H1 (cell line): ENCODE measurements around the gene RAP2B. TPM values are rescaled to one million over a fixed set of nuclear protein-coding genes. Genes with fewer than 3 reads are reported as not detected.

ENCODE experiments used
- CTCF ChIA-PET: fragments of 300-600 bp; sonication (Branson Sonifier 250); formaldehyde crosslinking; loops from one replicate; lab custom pipeline; 2021; ENCODE audit not compliant: partially characterized antibody; lab: Charles Lee
- POLR2A ChIA-PET: fragments of 300-600 bp; sonication (Branson Sonifier 250); formaldehyde crosslinking; loops from one replicate; lab custom pipeline; 2021; ENCODE audit warnings: inconsistent platforms; ENCODE audit not compliant: partially characterized antibody; lab: Charles Lee
- DNase-seq, 2 experiments: peaks; one replicate each; pipeline versions ENCODE4 v3.0.0 to v3.0.0-alpha.2; 2010 to 2022; ENCODE audit warnings: low spot score in 2 of 2, low read depth in 1 of 2, mixed read lengths in 1 of 2
- FAIRE-seq: peaks from 2 replicates; lab custom pipeline; 2011; peaks lifted over from hg19 to GRCh38; lab: Jason Lieb, UNC
- H2AFZ ChIP-seq: 2 replicates; pipeline ENCODE4 v1.8.1; 2012; ENCODE audit warnings: low read length, inconsistent platforms
- H2AK5ac ChIP-seq: 2 replicates; pipeline ENCODE4 v1.6.1; 2013; ENCODE audit warnings: low read depth, low read length
- H2BK120ac ChIP-seq: replicated peaks from 2 replicates; pipeline ENCODE3; 2013; ENCODE audit warnings: low read depth, low read length, inconsistent platforms
- H2BK12ac ChIP-seq: 2 replicates; pipeline ENCODE4 v1.6.1; 2013; ENCODE audit warnings: low read depth, low read length
- H2BK15ac ChIP-seq: 2 replicates; pipeline ENCODE4 v1.6.1; 2013; ENCODE audit warnings: low read length
- H2BK20ac ChIP-seq: 2 replicates; pipeline ENCODE4 v1.6.1; 2013; ENCODE audit warnings: low read length
- H2BK5ac ChIP-seq: 2 replicates; pipeline ENCODE4 v1.6.1; 2013; ENCODE audit warnings: low read depth, low read length
- H3K14ac ChIP-seq: 2 replicates; pipeline ENCODE4 v1.6.1; 2013; ENCODE audit warnings: inconsistent platforms; ENCODE audit not compliant: insufficient read length
- H3K18ac ChIP-seq: 2 replicates; pipeline ENCODE4 v1.6.1; 2013; ENCODE audit warnings: low read length; ENCODE audit errors: extremely low read depth
- H3K23ac ChIP-seq: 2 replicates; pipeline ENCODE4 v1.6.1; 2013; ENCODE audit warnings: inconsistent platforms; ENCODE audit not compliant: insufficient read length
- H3K23me2 ChIP-seq: 2 replicates; pipeline ENCODE4 v1.6.1; 2013; ENCODE audit warnings: low read depth, low read length
- H3K27ac ChIP-seq: 2 replicates; pipeline ENCODE4 v1.6.1; 2011; ENCODE audit warnings: low read depth, low read length, inconsistent platforms
- H3K27me3 ChIP-seq, 4 experiments: replicated peaks in 1 of 4; 1 replicate in 1 of 4; 2 replicates in 3 of 4; pipeline versions ENCODE4 v1.6.1 to v1.8.1; 2011 to 2013; ENCODE audit warnings: low read length in 3 of 4, mild to moderate bottlenecking in 3 of 4, inconsistent platforms in 2 of 4, mixed read lengths in 2 of 4, moderate library complexity in 1 of 4; ENCODE audit not compliant: control insufficient read depth in 3 of 4, insufficient read depth in 3 of 4; ENCODE audit errors: extremely low read depth in 1 of 4
- H3K36me3 ChIP-seq, 4 experiments: 2 replicates each; pipeline versions ENCODE4 v1.6.1 to v1.8.1; 2011 to 2013; ENCODE audit warnings: mild to moderate bottlenecking in 4 of 4, low read length in 3 of 4, moderate library complexity in 2 of 4, control low read depth in 1 of 4, inconsistent platforms in 1 of 4; ENCODE audit not compliant: insufficient read depth in 4 of 4, control insufficient read depth in 2 of 4
- H3K4ac ChIP-seq: replicated peaks from 2 replicates; pipeline ENCODE3; 2013; ENCODE audit warnings: low read length, low read depth, mixed read lengths, inconsistent platforms; ENCODE audit not compliant: insufficient read length
- H3K4me1 ChIP-seq, 4 experiments: replicated peaks in 1 of 4; 1 replicate in 1 of 4; 2 replicates in 3 of 4; pipeline versions ENCODE4 v1.6.1 to v1.8.1; 2011 to 2013; ENCODE audit warnings: low read length in 3 of 4, inconsistent platforms in 2 of 4, mixed read lengths in 1 of 4; ENCODE audit not compliant: insufficient read depth in 4 of 4, control insufficient read depth in 3 of 4
- H3K4me2 ChIP-seq, 2 experiments: 2 replicates each; pipeline versions ENCODE4 v1.6.1 to v1.8.1; 2011 to 2013; ENCODE audit warnings: low read depth in 2 of 2, low read length in 2 of 2, control low read depth in 1 of 2, inconsistent platforms in 1 of 2, mild to moderate bottlenecking in 1 of 2; ENCODE audit not compliant: insufficient read depth in 1 of 2
- H3K4me3 ChIP-seq, 4 experiments: fragments of 200-600, 300-600 bp in 1 of 4; sonication (generic), shearing (Covaris generic), sonication (Bioruptor Twin) in 1 of 4; 2 replicates each; pipeline versions ENCODE4 v1.5.1 to v1.8.1; 2011 to 2016; ENCODE audit warnings: low read length in 4 of 4, low read depth in 3 of 4, control low read depth in 2 of 4, inconsistent platforms in 2 of 4, mild to moderate bottlenecking in 2 of 4, mixed read lengths in 1 of 4, moderate library complexity in 1 of 4; ENCODE audit not compliant: insufficient read depth in 2 of 4; ENCODE audit errors: extremely low read depth in 1 of 4
- H3K56ac ChIP-seq: replicated peaks from 2 replicates; pipeline ENCODE3; 2013; ENCODE audit warnings: low read depth, mild to moderate bottlenecking, mixed read lengths, low read length, inconsistent platforms; ENCODE audit not compliant: insufficient read length
- H3K79me1 ChIP-seq: 2 replicates; pipeline ENCODE4 v1.6.1; 2013; ENCODE audit warnings: low read depth, low read length, control low read depth
- H3K79me2 ChIP-seq, 2 experiments: 2 replicates each; pipeline versions ENCODE4 v1.6.1 to v1.8.1; 2012 to 2013; ENCODE audit warnings: low read length in 2 of 2, mild to moderate bottlenecking in 2 of 2, inconsistent platforms in 1 of 2; ENCODE audit not compliant: insufficient read depth in 2 of 2, control insufficient read depth in 1 of 2
- H3K9ac ChIP-seq, 4 experiments: replicated peaks in 1 of 4; 1 replicate in 1 of 4; 2 replicates in 3 of 4; pipeline versions ENCODE4 v1.6.1 to v1.8.1; 2011 to 2013; ENCODE audit warnings: low read depth in 3 of 4, low read length in 3 of 4, control low read depth in 2 of 4, mild to moderate bottlenecking in 2 of 4, moderate library complexity in 2 of 4, inconsistent platforms in 1 of 4; ENCODE audit errors: extremely low read depth in 1 of 4
- H3K9me3 ChIP-seq, 2 experiments: 2 replicates each; pipeline versions ENCODE4 v1.6.1 to v1.8.1; 2012 to 2013; ENCODE audit warnings: mild to moderate bottlenecking in 2 of 2, moderate library complexity in 2 of 2, control low read depth in 1 of 2, inconsistent platforms in 1 of 2, low read depth in 1 of 2, low read length in 1 of 2, mixed read lengths in 1 of 2; ENCODE audit not compliant: insufficient read depth in 2 of 2
- H4K20me1 ChIP-seq, 2 experiments: replicated peaks in 1 of 2; 2 replicates each; pipeline versions ENCODE3 to v1.8.1; 2011 to 2013; ENCODE audit warnings: inconsistent platforms in 2 of 2, low read length in 2 of 2, mild to moderate bottlenecking in 1 of 2; ENCODE audit not compliant: insufficient read depth in 2 of 2, control insufficient read depth in 1 of 2
- H4K5ac ChIP-seq: 2 replicates; pipeline ENCODE4 v1.6.1; 2013; ENCODE audit warnings: low read length, low read depth, mixed read lengths, inconsistent platforms; ENCODE audit not compliant: insufficient read length
- H4K8ac ChIP-seq: 2 replicates; pipeline ENCODE4 v1.8.0; 2013; ENCODE audit warnings: mild to moderate bottlenecking, moderate library complexity, low read length, inconsistent platforms; ENCODE audit not compliant: insufficient read depth; ENCODE audit errors: extremely low read depth
- H4K91ac ChIP-seq: replicated peaks from 2 replicates; pipeline ENCODE3; 2013; ENCODE audit warnings: low read length, mixed read lengths, inconsistent platforms; ENCODE audit not compliant: insufficient read length
- ASH2L ChIP-seq: fragments of 200-600, 300-600 bp; sonication (generic); IDR thresholded peaks from one replicate; pipeline ENCODE4 v1.7.1; 2017; ENCODE audit warnings: low read length
- ATF3 ChIP-seq: IDR thresholded peaks from 2 replicates; pipeline ENCODE4 v1.6.1; 2011; ENCODE audit warnings: low read depth, mild to moderate bottlenecking, low read length; ENCODE audit not compliant: insufficient read depth
- CHD1 ChIP-seq: IDR thresholded peaks from 2 replicates; pipeline ENCODE4 v1.6.1; 2012; ENCODE audit warnings: low read depth, low read length, improper control_type of control experiment
- EP300 ChIP-seq, 2 experiments: IDR thresholded peaks; 1 replicate in 1 of 2; 2 replicates in 1 of 2; pipeline ENCODE4 v1.6.1; 2011 to 2012; ENCODE audit warnings: low read depth in 2 of 2, low read length in 2 of 2, mild to moderate bottlenecking in 2 of 2, borderline replicate concordance in 1 of 2, inconsistent platforms in 1 of 2, moderate library complexity in 1 of 2
- JUND ChIP-seq: IDR thresholded peaks from 2 replicates; pipeline ENCODE4 v1.6.1; 2011; ENCODE audit warnings: mild to moderate bottlenecking, improper control_type of control experiment, low read length
- NRF1 ChIP-seq: IDR thresholded peaks from 2 replicates; pipeline ENCODE4 v1.6.1; 2011; ENCODE audit warnings: mild to moderate bottlenecking, low read depth, low read length, improper control_type of control experiment
- RAD21 ChIP-seq, 2 experiments: IDR thresholded peaks in 1 of 2; conservative IDR thresholded peaks in 1 of 2; 2 replicates each; pipeline ENCODE4 v1.6.1; 2011; ENCODE audit warnings: low read depth in 2 of 2, low read length in 2 of 2, improper control_type of control experiment in 1 of 2, inconsistent platforms in 1 of 2, mild to moderate bottlenecking in 1 of 2, moderate library complexity in 1 of 2
- RBBP5 ChIP-seq: IDR thresholded peaks from 2 replicates; pipeline ENCODE4 v1.7.1; 2012; ENCODE audit warnings: low read depth, mild to moderate bottlenecking, inconsistent platforms, low read length, moderate library complexity, borderline replicate concordance
- SIX5 ChIP-seq: IDR thresholded peaks from 2 replicates; pipeline ENCODE4 v1.6.1; 2011; ENCODE audit warnings: mild to moderate bottlenecking, low read depth, low read length
- TEAD4 ChIP-seq: IDR thresholded peaks from 2 replicates; pipeline ENCODE4 v1.6.1; 2012; ENCODE audit warnings: low read depth, low read length, inconsistent platforms, mixed read lengths
- whole genome bisulfite sequencing, 2 experiments: shearing (Covaris generic) in 1 of 2; methylation state at CpG; one replicate each; pipeline versions ENCODE4 v1.1.6 to v1.1.7; 2013 to 2015; ENCODE audit warnings: low lambda C conversion rate in 2 of 2, mixed read lengths in 2 of 2, inconsistent platforms in 1 of 2, low coverage in 1 of 2, missing lambda C conversion rate in 1 of 2; ENCODE audit not compliant: insufficient replicate concordance in 2 of 2, insufficient coverage in 1 of 2, insufficient read length in 1 of 2; ENCODE audit errors: extremely low coverage in 1 of 2, missing lambda C conversion rate in 1 of 2; 5-methylcytosine and 5-hydroxymethylcytosine counted together
- polyA plus RNA-seq, 7 experiments: library from polyadenylated mRNA; depleted of rRNA in 3 of 7; stranded (reverse) in 5 of 7; unstranded in 2 of 7; fragments of >200 nt in 5 of 7; fragments of 200-250 nt in 2 of 7; gene quantifications; 1 replicate in 5 of 7; 2 replicates in 1 of 7; 4 replicates in 1 of 7; pipeline versions ENCODE4 v1.2.1 to v1.2.3, GENCODE V29; 2011 to 2013; ENCODE audit warnings: missing spikeins in 2 of 7, mixed read lengths in 2 of 7
- total RNA-seq: library from RNA; stranded (reverse); fragmentation: NEBNext Ultra II Directional; extraction: Animal tissue kit (Norgen Biotek cat#: 25700); gene quantifications from 2 replicates; pipeline ENCODE4 v1.2.1, GENCODE V29; 2021

RAP2B gene
- total and polyA plus RNA-seq, 2 of the 8 experiments (the other 6 are each of a cell fraction or from before 2014, with no cell fraction given), result 7.5 to 20.3 TPM

GRCh38 chr3:153176197-153176596 lies 14.2 kb downstream of the RAP2B start:
- Histone ChIP-seq H2BK15ac (no peak overlapping the region), H3K56ac (no peak overlapping the region), H2BK5ac (no peak overlapping the region), H4K5ac (no peak overlapping the region), H3K27me3 (no peaks in the 10 kb centered on the region), H3K4me3 (no peak overlapping the region), H3K4me2 (no peak overlapping the region), H3K4me1 (no peaks in the 10 kb centered on the region), H2BK20ac (no peak overlapping the region), H3K23me2 (no peaks in the 10 kb centered on the region), H2BK12ac (no peak overlapping the region), H4K20me1 (peaks cover 0 to 3% of the 10 kb centered on the region in 2 experiments), H4K8ac (no peak overlapping the region), H2AFZ (no peak overlapping the region), H3K14ac (no peak overlapping the region), H3K23ac (no peak overlapping the region), H3K18ac (no peak overlapping the region), H3K4ac (no peak overlapping the region), H3K9me3 (no peaks in the 10 kb centered on the region), H4K91ac (no peak overlapping the region), H2BK120ac (no peak overlapping the region), H3K9ac (no peak overlapping the region), H3K27ac (no peak overlapping the region), H3K79me2 (no peaks in the 10 kb centered on the region), H3K36me3 (no peaks in the 10 kb centered on the region), H2AK5ac (no peak overlapping the region), H3K79me1 (no peaks in the 10 kb centered on the region)
- TF ChIP-seq ASH2L (no peak), SIX5 (no peak), ATF3 (no peak), EP300 (IDR thresholded peaks at IDR 0.05; ENCODE audit: borderline replicate concordance in 1 of 2, low read depth in 2 of 2, low read length in 2 of 2) (no peak), RBBP5 (no peak), RAD21 (IDR thresholded peaks at IDR 0.05 in 1 of 2, conservative IDR thresholded peaks at IDR 0.05 in 1 of 2; ENCODE audit: low read depth in 2 of 2, low read length in 2 of 2) (no peak), TEAD4 (no peak), CHD1 (no peak), JUND (no peak), NRF1 (no peak)
- CTCF ChIA-PET, result no interaction called here
- POLR2A ChIA-PET, result no interaction called here
- no peak for DNase-seq
- 86% methylated on average over 3 of the region's 3 CpGs; no CpG with 5 or more reads in 1 of the 2 experiments for WGBS, 2 experiments
- no peak for FAIRE-seq
